GM11168 (cell line): ENCODE measurements around the gene TXLNB.

Experiments
- in situ Hi-C: fragments of 300-500 bp; cut with MboI; formaldehyde crosslinking; loops from one replicate; pipeline ENCODE4 v1.12.0; 2022; ENCODE audit warnings: low sequenced_read_pairs; ENCODE audit not compliant: unreplicated experiment

Gene TXLNB

GRCh38 chr6:139277161-139277560 lies 14.6 kb downstream of the TXLNB start:
- in situ Hi-C loops: no loop called here

GRCh38 chr6:139275279-139276055 lies 16.3 kb downstream of the TXLNB start:
- in situ Hi-C loops: no loop called here

DNA sequence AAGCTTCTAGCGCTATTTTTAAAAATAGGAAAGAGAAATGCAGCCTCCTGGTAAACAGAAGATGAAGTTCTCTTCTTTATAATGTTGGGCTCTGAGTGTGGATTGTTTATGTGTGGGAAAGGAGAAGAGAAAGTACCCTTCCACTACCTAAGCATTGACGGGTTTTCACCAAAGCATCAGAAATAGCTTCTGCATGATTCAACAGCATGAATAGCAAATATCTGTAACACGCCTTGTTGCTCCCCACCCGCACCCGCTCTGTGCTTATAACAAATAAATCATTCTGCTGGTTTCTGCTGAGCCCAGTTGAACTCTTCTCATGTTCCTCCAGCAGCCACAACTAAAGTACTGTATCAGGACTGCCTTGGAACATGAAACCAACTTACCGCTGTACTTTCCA lies 20.7 kb downstream of the TXLNB start:
- in situ Hi-C loops: no loop called here

DNA sequence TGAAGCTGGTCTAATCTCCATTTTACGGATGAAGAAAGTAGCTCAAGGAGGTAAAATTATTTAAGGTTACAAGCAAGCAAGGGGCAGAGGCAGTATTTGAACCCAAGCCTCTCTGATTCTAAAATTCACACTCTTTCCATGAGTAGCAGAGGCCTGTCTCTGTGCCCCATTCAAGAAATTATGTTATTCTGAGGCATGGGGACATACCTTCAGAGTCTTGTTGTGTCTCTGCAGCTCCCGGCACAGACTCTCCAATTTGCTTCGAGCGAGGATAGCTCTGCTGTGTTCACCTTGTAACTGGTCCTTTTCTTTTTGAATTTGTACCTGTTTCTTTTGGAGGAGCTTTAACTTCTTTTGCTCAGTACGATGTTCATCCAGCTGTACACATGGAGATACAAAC lies 21.5 kb downstream of the TXLNB start:
- in situ Hi-C loops: no loop called here

DNA sequence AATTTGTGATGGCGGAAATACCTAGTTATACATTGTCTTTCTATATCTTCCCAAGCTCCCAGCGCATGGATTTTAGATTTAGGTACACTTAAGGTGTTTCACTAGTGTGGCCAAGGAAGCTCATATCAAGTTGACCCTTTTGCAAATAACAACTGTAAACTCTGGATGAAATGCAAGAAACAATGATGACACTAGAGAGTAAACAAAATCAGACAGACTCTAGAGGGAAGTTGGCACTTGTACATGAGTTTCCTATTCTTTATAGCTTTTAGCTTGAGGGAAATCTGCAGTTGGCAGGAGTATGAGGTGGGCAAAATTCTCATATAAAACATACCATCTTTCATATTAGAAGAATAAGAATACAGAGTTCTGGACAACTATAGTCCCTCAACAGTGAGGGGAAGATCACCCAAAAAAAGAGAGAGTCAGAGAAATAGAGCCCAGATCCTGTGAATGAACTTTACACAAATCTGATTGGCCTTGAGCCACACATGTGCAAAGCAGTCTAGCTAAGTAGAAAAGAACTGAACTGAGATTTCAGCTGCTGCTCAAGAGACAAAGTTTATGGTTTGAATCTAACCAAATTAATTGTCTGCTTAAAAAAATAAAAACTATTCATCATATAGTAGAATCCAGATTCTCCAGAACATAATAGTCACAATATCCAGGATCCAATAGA lies 26.1 kb downstream of the TXLNB start:
- in situ Hi-C loops: no loop called here

GRCh38 chr6:139262519-139263300 lies 29.1 kb downstream of the TXLNB start:
- in situ Hi-C loops: no loop called here

DNA sequence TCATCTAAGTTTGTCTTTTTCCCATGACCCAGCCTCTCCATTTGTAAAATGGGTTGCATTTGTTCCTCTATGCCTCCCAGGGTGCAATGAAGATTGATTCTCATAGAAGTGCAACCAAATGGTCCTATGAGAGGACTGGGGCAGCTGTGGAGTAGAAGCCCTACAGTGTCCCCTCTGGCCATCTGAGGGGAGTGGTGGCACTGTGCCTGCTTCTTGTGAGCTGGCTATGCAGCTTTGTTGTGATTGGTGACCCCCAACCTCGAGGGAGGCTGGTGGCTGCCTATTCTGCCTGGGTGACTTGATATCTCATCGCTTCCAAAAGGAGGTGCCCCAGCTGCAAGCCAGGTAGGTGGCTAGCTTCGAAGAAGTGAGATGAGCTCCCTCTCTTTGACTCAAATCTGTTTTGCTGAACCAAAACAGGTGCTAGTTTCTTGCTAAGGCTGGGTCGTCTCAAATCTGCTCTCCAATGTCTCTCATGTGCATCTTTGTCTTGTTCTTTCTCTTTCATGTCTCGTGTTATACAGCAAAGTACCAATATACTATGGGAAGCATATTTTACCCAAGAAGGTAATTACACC lies 33.9 kb downstream of the TXLNB start:
- in situ Hi-C loops: no loop called here

- in situ Hi-C loops: no loop called here
Measured at GRCh38 chr6:139257291-139257690, 34.5 kb downstream of the TXLNB start.

GRCh38 chr6:139256087-139256486 lies 35.7 kb downstream of the TXLNB start:
- in situ Hi-C loops: no loop called here

DNA sequence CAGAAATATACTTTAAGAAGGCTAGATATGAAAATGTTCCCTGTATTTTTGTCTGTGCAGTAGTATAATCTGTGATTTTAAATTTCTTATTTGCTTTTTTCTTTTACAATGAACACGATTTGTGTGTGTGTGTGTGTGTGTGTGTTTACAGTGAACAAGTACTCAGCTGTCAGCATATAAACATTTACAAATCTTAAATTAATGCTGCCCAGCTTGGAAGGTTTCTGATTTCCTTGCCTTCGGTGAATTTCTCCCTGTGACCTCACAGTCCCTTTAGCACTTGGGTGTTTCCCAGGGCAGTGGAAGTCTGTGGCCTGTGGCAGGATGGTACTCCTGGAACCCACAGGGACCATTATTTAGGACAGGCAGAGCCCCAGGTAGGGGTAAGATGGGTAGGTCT lies 37.6 kb downstream of the TXLNB start:
- in situ Hi-C loops: no loop called here

DNA sequence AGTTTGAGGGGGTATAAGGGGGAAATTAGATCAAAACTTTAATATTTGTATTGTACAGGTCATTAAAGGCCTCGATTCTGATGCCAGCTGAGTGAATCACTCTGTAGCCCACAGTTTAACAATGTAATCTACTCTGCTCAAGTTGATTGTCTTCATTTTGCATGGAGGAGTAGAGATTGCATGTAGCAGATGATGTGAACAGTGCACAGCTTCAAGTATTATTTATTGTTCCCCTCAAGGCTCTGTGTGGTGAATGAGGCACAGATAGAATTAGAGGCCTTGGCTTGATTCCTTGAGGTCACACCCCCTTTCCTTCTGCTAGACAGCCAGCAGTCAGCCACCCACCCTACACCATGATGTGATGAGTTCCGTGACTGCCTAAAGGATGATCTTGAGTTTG lies 38.1 kb downstream of the TXLNB start:
- in situ Hi-C loops: no loop called here

DNA sequence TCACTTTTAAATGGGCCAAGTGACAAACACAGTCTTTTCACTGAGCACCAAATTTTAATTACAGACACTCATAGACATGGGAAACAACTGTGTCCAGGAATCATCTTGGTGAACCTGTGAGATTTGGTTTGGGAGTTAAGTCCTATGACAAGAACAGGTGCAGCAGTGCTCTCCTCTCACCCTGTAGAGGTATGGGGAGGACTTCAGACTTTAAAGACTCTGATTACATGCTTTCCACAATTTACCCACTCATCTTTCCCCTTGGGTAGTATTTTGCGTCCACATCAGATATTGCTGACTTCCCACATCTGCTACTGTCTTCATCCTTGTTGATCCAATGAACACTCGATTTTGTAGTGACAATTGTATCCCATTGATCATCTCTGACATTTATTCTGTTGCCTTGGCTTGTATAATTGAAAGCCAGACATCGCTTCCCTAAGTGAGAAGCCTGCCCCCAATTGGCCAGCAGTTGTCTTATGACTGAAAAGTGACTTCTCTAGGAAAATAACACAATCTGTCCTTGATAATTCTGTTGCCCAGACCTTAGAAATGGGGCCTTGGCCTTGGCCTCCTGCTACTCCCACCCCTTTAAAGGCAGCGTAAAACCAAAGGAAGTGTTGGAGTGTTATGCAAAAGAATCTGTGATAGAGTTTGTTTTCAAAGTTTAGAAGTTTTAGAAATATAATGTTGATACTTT lies 40.0 kb downstream of the TXLNB start:
- in situ Hi-C loops: no loop called here

GRCh38 chr6:139251045-139251690 lies 40.6 kb downstream of the TXLNB start:
- in situ Hi-C loops: no loop called here

GRCh38 chr6:139250296-139251044 lies 41.3 kb downstream of the TXLNB start:
- in situ Hi-C loops: no loop called here

- in situ Hi-C loops: no loop called here
Measured at GRCh38 chr6:139249395-139249794, 42.4 kb downstream of the TXLNB start.

GRCh38 chr6:139248911-139249310 lies 42.9 kb downstream of the TXLNB start:
- in situ Hi-C loops: no loop called here

- in situ Hi-C loops: no loop called here
Measured at GRCh38 chr6:139247618-139248017, 44.2 kb downstream of the TXLNB start.

DNA sequence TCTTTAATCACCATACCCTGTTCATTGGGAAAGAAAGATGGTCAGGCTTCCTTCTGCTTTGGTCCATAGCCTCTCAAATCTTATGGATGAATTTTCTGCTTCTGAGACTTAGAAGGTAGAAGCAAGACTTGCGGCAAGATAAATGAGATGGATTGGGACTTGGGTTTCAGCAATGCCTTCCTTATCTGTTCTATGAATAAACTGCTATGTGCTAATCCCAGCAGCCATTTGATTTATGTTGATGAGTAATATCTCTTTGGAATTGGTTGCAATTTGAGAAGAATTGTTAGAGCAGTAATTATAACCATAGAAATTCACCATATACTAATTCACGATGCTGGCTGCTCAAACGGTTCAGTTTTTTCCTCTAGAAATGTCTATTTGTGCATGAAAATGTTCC lies 48.3 kb downstream of the TXLNB start:
- in situ Hi-C loops: no loop called here
